Measurements from ENCODE around the gene COL17A1.

- TF ChIP-seq UBTF (CRISPR knock-in tag; IDR thresholded peaks at IDR 0.05): no peak
- TF ChIP-seq, protein P1, sequence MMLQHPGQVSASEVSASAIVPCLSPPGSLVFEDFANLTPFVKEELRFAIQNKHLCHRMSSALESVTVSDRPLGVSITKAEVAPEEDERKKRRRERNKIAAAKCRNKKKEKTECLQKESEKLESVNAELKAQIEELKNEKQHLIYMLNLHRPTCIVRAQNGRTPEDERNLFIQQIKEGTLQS (CRISPR knock-in tag; IDR thresholded peaks at IDR 0.05): no peak
Measured at GRCh38 chr10:104120512-104120902, 34.8 kb upstream of the COL17A1 start.
